Stomach (tissue), 9 donors: ENCODE data around the gene LY6G5C. TPM values are rescaled to one million over a fixed set of nuclear protein-coding genes. Genes with fewer than 3 reads are reported as not detected.

Source experiments
- DNase-seq, 2 donors: peaks; one replicate each; pipeline versions ENCODE4 v3.0.0 to v3.0.0-alpha.2; 2013 to 2019
- H3K27ac ChIP-seq, 5 donors: fragments of 200-600 bp in 4 of 5; sonication (generic) in 4 of 5; one replicate each; pipeline ENCODE4 v1.5.1; 2013 to 2019; ENCODE audit warnings: mild to moderate bottlenecking in 1 of 5, moderate library complexity in 1 of 5
- H3K27me3 ChIP-seq, 3 donors: fragments of 200-600 bp; sonication (generic); one replicate each; pipeline ENCODE4 v1.5.1; 2017 to 2019; ENCODE audit warnings: mixed run types in 1 of 3
- H3K36me3 ChIP-seq, 4 donors: fragments of 200-600 bp; sonication (generic); 1 replicate in 3 of 4; 2 replicates in 1 of 4; pipeline ENCODE4 v1.5.1; 2016 to 2019
- H3K4me1 ChIP-seq, 4 donors: fragments of 200-600 bp; sonication (generic); one replicate each; pipeline ENCODE4 v1.5.1; 2016 to 2019
- H3K4me3 ChIP-seq, 4 donors: fragments of 200-600 bp; sonication (generic) in 3 of 4; one replicate each; pipeline ENCODE4 v1.5.1; 2016 to 2019; ENCODE audit warnings: mild to moderate bottlenecking in 1 of 4
- H3K9me3 ChIP-seq, 4 donors: fragments of 200-600 bp; sonication (generic); one replicate each; pipeline ENCODE4 v1.5.1; 2016 to 2019
- EP300 ChIP-seq: sonication (generic); formaldehyde crosslinking; IDR thresholded peaks from one replicate; pipeline ENCODE4 v1.6.1; 2017; ENCODE audit warnings: antibody characterized with exemption
- POLR2A ChIP-seq, 4 donors: fragments of 450-650 bp; IDR thresholded peaks; one replicate each; pipeline ENCODE4 v1.6.1; 2016; ENCODE audit warnings: antibody characterized with exemption in 4 of 4, control low read depth in 2 of 4, mild to moderate bottlenecking in 1 of 4, moderate library complexity in 1 of 4
- POLR2AphosphoS5 ChIP-seq, 3 donors: sonication (generic); formaldehyde crosslinking; IDR thresholded peaks; one replicate each; pipeline ENCODE4 v1.6.1; 2016; ENCODE audit warnings: antibody characterized with exemption in 3 of 3
- whole genome bisulfite sequencing, 5 donors: extraction: QIAGEN DNeasy Blood & Tissue Kit in 3 of 5; methylation state at CpG; one replicate each; pipeline versions ENCODE4 v1.1.5 to v1.1.7; 2013 to 2018; 5-methylcytosine and 5-hydroxymethylcytosine counted together
- intact Hi-C: fragments of 100-400 bp; cut with DNase I; formaldehyde crosslinking; loops from one replicate; pipeline ENCODE4 v1.15.1; 2023; ENCODE audit warnings: low total_unique reads
- polyA plus RNA-seq, 3 donors: library from polyadenylated mRNA; stranded (reverse); fragments of 200-250 nt; gene quantifications; one replicate each; pipeline ENCODE4 v1.2.3, GENCODE V29; 2013
- total RNA-seq, 5 donors: library from RNA; depleted of rRNA; stranded (reverse); fragments of >200 nt; gene quantifications; one replicate each; pipeline versions ENCODE4 v1.1.0 to v1.2.3, GENCODE V29; 2014 to 2016
- TF ChIP-seq, protein P1 (sequence below), 7 experiments: fragments of 450-650 bp in 4 of 7; fragments of 200-600 bp in 3 of 7; sonication (generic) in 3 of 7; IDR thresholded peaks; one replicate each; pipeline ENCODE4 v1.5.1; 2016 to 2019; ENCODE audit warnings: antibody characterized with exemption in 7 of 7, control low read depth in 2 of 7, mild to moderate bottlenecking in 1 of 7
- donor health status: healthy with polysubstance abuse.
- donor health status: Bipolar disorder and iron deficiency.
- donor health status: healthy.

LY6G5C gene
- total and polyA plus RNA-seq, 8 donors: 1.8 to 4.9 (median 2.7) TPM; not detected in 5

GRCh38 chr6:31641370-31641769, 39.5 kb downstream of the LY6G5C start:
- H3K27me3 ChIP-seq: no peaks in the 10 kb centered on the region
- no peak overlapping the region for H3K27ac ChIP-seq
- H3K9me3 ChIP-seq: no peaks in the 10 kb centered on the region
- H3K4me3 ChIP-seq: no peak overlapping the region
- intact Hi-C loops: no loop called here
- 82 to 93% (median 89%) methylated on average over 4 of the region's 4 CpGs for WGBS, 5 donors
- no peaks in the 10 kb centered on the region for H3K4me1 ChIP-seq
- H3K36me3 ChIP-seq: peaks cover 91 to 100% (median 100%) of the 10 kb centered on the region in 4 donors
- TF ChIP-seq POLR2A (IDR thresholded peaks at IDR 0.05): no peak
- TF ChIP-seq POLR2AphosphoS5 (IDR thresholded peaks at IDR 0.05): no peak
- TF ChIP-seq EP300: no peak
- TF ChIP-seq, protein P1, sequence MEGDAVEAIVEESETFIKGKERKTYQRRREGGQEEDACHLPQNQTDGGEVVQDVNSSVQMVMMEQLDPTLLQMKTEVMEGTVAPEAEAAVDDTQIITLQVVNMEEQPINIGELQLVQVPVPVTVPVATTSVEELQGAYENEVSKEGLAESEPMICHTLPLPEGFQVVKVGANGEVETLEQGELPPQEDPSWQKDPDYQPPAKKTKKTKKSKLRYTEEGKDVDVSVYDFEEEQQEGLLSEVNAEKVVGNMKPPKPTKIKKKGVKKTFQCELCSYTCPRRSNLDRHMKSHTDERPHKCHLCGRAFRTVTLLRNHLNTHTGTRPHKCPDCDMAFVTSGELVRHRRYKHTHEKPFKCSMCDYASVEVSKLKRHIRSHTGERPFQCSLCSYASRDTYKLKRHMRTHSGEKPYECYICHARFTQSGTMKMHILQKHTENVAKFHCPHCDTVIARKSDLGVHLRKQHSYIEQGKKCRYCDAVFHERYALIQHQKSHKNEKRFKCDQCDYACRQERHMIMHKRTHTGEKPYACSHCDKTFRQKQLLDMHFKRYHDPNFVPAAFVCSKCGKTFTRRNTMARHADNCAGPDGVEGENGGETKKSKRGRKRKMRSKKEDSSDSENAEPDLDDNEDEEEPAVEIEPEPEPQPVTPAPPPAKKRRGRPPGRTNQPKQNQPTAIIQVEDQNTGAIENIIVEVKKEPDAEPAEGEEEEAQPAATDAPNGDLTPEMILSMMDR (IDR thresholded peaks at IDR 0.05): no peak
- DNase-seq: no peak

DNA sequence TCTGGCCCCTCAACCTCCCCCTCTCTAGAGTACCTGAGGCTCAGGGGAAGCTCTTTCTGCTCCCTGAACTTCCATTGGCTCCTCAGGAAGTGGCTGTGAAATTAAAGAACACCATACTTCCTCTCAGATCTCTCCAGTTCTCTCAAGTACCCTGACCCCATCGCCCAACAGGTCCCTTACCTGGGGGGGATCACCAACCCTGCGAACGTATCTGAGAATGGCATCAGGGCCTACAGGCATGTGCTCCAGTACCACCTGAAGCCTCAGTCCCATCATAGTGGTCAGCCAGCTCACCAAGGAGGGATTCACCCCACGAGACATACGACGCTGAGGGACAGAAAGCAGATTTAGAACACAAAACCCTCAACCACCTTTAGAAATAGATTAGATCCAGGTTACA, 40.3 kb downstream of the LY6G5C start:
- WGBS, 5 donors: 93 to 99% (median 95%) methylated on average over 6 of the region's 6 CpGs
- peaks cover 91 to 100% (median 100%) of the 10 kb centered on the region in 4 donors for H3K36me3 ChIP-seq

DNA sequence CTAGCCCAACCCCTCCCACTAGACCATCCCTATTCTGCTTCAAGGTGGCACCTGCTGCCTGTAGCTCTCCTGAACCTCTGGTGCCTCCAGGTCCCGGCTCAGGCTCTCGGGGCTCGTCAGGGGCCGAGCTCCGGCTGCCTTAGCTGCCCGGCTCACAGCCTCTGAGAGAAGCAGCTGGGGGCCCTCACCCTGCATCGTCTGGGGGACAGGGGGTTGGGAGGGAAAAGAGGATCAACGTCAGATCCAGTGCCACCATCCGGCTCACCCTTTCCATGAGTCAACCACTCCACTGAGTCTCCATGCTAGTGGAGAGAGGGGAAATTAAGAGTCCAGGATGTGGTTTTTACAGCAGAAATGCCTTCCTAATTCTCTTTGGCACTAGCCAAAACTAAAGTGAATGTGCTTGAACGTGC, 41.4 kb downstream of the LY6G5C start:
- no peak overlapping the region for H3K27ac ChIP-seq
- no peak overlapping the region for H3K4me3 ChIP-seq
- no peaks in the 10 kb centered on the region for H3K9me3 ChIP-seq
- TF ChIP-seq POLR2AphosphoS5 (IDR thresholded peaks at IDR 0.05) (no peak), POLR2A (IDR thresholded peaks at IDR 0.05) (no peak), EP300 (no peak)
- TF ChIP-seq, protein P1 (IDR thresholded peaks at IDR 0.05): no peak
- 59 to 85% (median 70%) methylated on average over 6 to 10 of the region's 10 CpGs for WGBS, 5 donors
- H3K4me1 ChIP-seq: no peaks in the 10 kb centered on the region
- no peak for DNase-seq
- H3K36me3 ChIP-seq: peaks cover 92 to 100% (median 100%) of the 10 kb centered on the region in 4 donors
- intact Hi-C loops: no loop called here
- H3K27me3 ChIP-seq: no peaks in the 10 kb centered on the region

More for the DNA sequence above, 40.3 kb downstream of the LY6G5C start:
- Histone ChIP-seq H3K9me3 (no peaks in the 10 kb centered on the region), H3K27ac (no peak overlapping the region), H3K4me1 (no peaks in the 10 kb centered on the region), H3K4me3 (no peak overlapping the region), H3K27me3 (no peaks in the 10 kb centered on the region)
- TF ChIP-seq, protein P1 (IDR thresholded peaks at IDR 0.05): no peak
- TF ChIP-seq POLR2AphosphoS5 (IDR thresholded peaks at IDR 0.05): no peak
- TF ChIP-seq POLR2A (IDR thresholded peaks at IDR 0.05): no peak
- no peak for TF ChIP-seq EP300
- intact Hi-C loops: no loop called here
- no peak for DNase-seq

- intact Hi-C loops: no loop called here
- Histone ChIP-seq H3K27me3 (no peaks in the 10 kb centered on the region), H3K4me3 (no peak overlapping the region), H3K4me1 (no peaks in the 10 kb centered on the region), H3K27ac (no peak overlapping the region), H3K9me3 (no peaks in the 10 kb centered on the region), H3K36me3 (peaks cover 92 to 100% (median 100%) of the 10 kb centered on the region in 4 donors)
- 72 to 81% (median 78%) methylated on average over 9 of the region's 9 CpGs for WGBS, 5 donors
- TF ChIP-seq, protein P1 (IDR thresholded peaks at IDR 0.05): no peak
- TF ChIP-seq POLR2A (IDR thresholded peaks at IDR 0.05) (no peak), EP300 (no peak), POLR2AphosphoS5 (IDR thresholded peaks at IDR 0.05) (no peak)
- DNase-seq: no peak
These were observed 41.8 kb downstream of the LY6G5C start for GRCh38 chr6:31639043-31639442.
